CD4-positive, alpha-beta memory T cell (primary cell): ENCODE measurements around the gene TGFB2. TPM values are rescaled to one million over a fixed set of nuclear protein-coding genes. Genes with fewer than 3 reads are reported as not detected.

ENCODE experiments used
- CTCF ChIA-PET: fragments of 350-600 bp; sonication (Branson Sonifier 250); formaldehyde crosslinking; loops from one replicate; lab custom pipeline; 2021; ENCODE audit warnings: inconsistent platforms; ENCODE audit not compliant: partially characterized antibody; lab: Charles Lee
- POLR2A ChIA-PET: fragments of 350-600 bp; sonication (Branson Sonifier 250); formaldehyde crosslinking; loops from one replicate; lab custom pipeline; 2021; ENCODE audit not compliant: partially characterized antibody; lab: Charles Lee
- DNase-seq, 5 donors: peaks; one replicate each; pipeline versions ENCODE4 v3.0.0 to v3.0.0-alpha.2; 2020 to 2022; ENCODE audit warnings: mixed read lengths in 1 of 5
- H3K27ac ChIP-seq: one replicate; pipeline ENCODE4 v1.7.0; 2013; ENCODE audit warnings: low read depth, low read length
- H3K27me3 ChIP-seq: 2 replicates; pipeline ENCODE4 v1.7.0; 2013; ENCODE audit warnings: mild to moderate bottlenecking, low read length, moderate library complexity; ENCODE audit not compliant: insufficient read depth
- H3K36me3 ChIP-seq: 2 replicates; pipeline ENCODE4 v1.7.0; 2013; ENCODE audit warnings: mild to moderate bottlenecking, low read length, moderate library complexity; ENCODE audit not compliant: insufficient read depth
- H3K4me1 ChIP-seq: 2 replicates; pipeline ENCODE4 v1.7.0; 2013; ENCODE audit warnings: mild to moderate bottlenecking, low read length, moderate library complexity; ENCODE audit not compliant: insufficient read depth
- H3K4me3 ChIP-seq, 2 donors: one replicate each; pipeline ENCODE4 v1.7.0; 2013; ENCODE audit warnings: low read length in 2 of 2, mild to moderate bottlenecking in 1 of 2
- H3K9me3 ChIP-seq, 2 donors: one replicate each; pipeline ENCODE4 v1.7.0; 2013; ENCODE audit warnings: low read length in 2 of 2, control low read depth in 1 of 2; ENCODE audit not compliant: control insufficient read depth in 1 of 2
- H3K27ac Mint-ChIP-seq, 7 donors: one replicate each; pipeline ENCODE4 v1.8.0; 2020 to 2021; ENCODE audit warnings: mixed read lengths in 7 of 7, mild to moderate bottlenecking in 6 of 7, inconsistent platforms in 3 of 7, moderate library complexity in 3 of 7
- H3K27me3 Mint-ChIP-seq, 2 donors: one replicate each; pipeline ENCODE4 v1.8.0; 2020 to 2021; ENCODE audit warnings: mixed read lengths in 2 of 2
- H3K36me3 Mint-ChIP-seq, 2 donors: one replicate each; pipeline ENCODE4 v1.8.0; 2020 to 2021; ENCODE audit warnings: mixed read lengths in 2 of 2, inconsistent platforms in 1 of 2, mild to moderate bottlenecking in 1 of 2
- H3K4me1 Mint-ChIP-seq, 4 donors: one replicate each; pipeline ENCODE4 v1.8.0; 2020 to 2021; ENCODE audit warnings: mixed read lengths in 4 of 4, mild to moderate bottlenecking in 1 of 4
- H3K4me3 Mint-ChIP-seq, 8 donors: one replicate each; pipeline ENCODE4 v1.8.0; 2020 to 2021; ENCODE audit warnings: mixed read lengths in 8 of 8, mild to moderate bottlenecking in 7 of 8, moderate library complexity in 6 of 8, inconsistent platforms in 3 of 8
- H3K9me3 Mint-ChIP-seq, 8 donors: one replicate each; pipeline ENCODE4 v1.8.0; 2020 to 2021; ENCODE audit warnings: mixed read lengths in 8 of 8, mild to moderate bottlenecking in 5 of 8, inconsistent platforms in 3 of 8, moderate library complexity in 1 of 8
- intact Hi-C: fragments of 100-400 bp; cut with micrococcal nuclease; formaldehyde crosslinking; loops from one replicate; pipeline ENCODE4 v1.15.1; 2023
- polyA plus RNA-seq, 2 donors: library from polyadenylated mRNA; unstranded; fragments of 300-500 nt; fragmentation: Illumina TruSeq; gene quantifications; one replicate each; pipeline ENCODE4 v1.2.3, GENCODE V29; 2021
- total RNA-seq, 2 experiments: library from RNA; stranded (reverse); gene quantifications; one replicate each; pipeline ENCODE4 v1.2.3, GENCODE V29; 2021

The TGFB2 gene
- total and polyA plus RNA-seq, 4 experiments from 2014 or later, result not detected

DNA sequence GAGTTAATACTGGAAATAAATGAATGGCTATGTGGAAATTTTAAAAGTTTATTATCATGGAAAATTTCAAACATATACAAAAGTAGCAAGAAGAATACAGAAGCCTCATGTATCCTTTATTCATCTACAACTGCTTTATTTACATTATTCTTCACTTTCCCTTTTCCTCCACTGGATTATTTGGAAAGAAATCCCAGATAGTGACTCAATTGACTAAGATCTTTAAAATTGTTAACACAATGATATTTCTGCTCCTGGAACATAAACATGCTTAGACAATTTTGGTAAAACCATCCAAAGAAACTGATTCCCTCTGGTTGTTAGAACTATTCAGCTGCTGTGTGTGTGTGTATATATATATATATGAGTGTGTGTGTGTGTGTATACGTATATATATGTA, 116.2 kb downstream of the TGFB2 start:
- Histone ChIP-seq H3K27me3 (no peaks in the 10 kb centered on the region), H3K4me3 (no peak overlapping the region), H3K36me3 (no peaks in the 10 kb centered on the region), H3K4me1 (no peaks in the 10 kb centered on the region), H3K9me3 (no peaks in the 10 kb centered on the region), H3K27ac (no peak overlapping the region)
- Mint-ChIP-seq H3K36me3 (no peaks in the 10 kb centered on the region), H3K4me3 (no peak overlapping the region), H3K9me3 (no peaks in the 10 kb centered on the region), H3K4me1 (no peaks in the 10 kb centered on the region), H3K27me3 (peaks cover 2 to 3% of the 10 kb centered on the region in 2 donors), H3K27ac (no peak overlapping the region)
- intact Hi-C loops, result no loop called here
- ChIA-PET CTCF (no interaction called here), POLR2A (no interaction called here)
- no peak for DNase-seq

DNA sequence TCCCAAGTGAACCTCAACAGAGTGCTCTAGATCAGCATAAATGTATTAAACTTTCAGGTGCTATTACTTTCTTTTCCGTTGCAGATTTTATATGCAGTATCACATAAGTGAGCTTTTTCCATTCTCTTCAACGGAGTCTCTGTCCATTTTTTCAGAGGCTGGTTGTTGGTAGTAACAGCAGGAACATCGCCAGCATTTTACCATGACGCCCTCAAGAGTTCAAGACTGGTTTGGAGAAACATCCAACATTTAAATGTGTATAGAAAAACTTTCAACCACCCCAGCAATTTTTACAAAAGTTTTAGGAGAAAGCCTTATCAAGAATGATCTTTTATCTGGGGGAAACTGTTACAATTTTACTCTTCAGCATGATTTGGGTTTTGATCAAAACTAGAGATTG, 117.0 kb downstream of the TGFB2 start:
- H3K4me3 Mint-ChIP-seq, result no peak overlapping the region
- H3K27me3 Mint-ChIP-seq, result peaks cover 3% of the 10 kb centered on the region in 2 donors
- intact Hi-C loops, result no loop called here
- Histone ChIP-seq H3K36me3 (no peaks in the 10 kb centered on the region), H3K9me3 (no peaks in the 10 kb centered on the region), H3K27me3 (no peaks in the 10 kb centered on the region), H3K27ac (no peak overlapping the region), H3K4me3 (no peak overlapping the region), H3K4me1 (no peaks in the 10 kb centered on the region)
- no peaks in the 10 kb centered on the region for H3K36me3 Mint-ChIP-seq
- DNase-seq, result no peak
- H3K4me1 Mint-ChIP-seq, result no peaks in the 10 kb centered on the region
- H3K27ac Mint-ChIP-seq, result no peak overlapping the region
- POLR2A ChIA-PET, result no interaction called here
- H3K9me3 Mint-ChIP-seq, result no peaks in the 10 kb centered on the region
- CTCF ChIA-PET, result no interaction called here

DNA sequence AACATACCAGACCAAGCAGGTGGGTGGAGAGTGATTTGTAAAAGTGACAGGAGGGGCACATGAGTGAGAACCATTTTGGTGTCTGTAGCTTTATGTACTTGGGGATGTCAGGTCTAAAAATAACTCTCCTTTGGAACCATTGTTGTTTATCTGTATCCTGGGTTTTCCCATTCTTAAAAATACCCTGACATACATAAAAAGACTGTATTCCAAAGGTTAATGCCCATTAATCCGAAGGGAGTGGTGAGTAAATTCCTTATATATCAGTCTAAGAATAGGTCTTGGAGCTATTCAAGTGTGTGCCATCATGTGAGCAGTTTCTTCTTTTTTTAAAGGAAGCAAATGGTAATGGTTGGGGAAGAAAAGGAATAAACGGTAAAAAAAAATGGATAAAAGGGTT, 117.5 kb downstream of the TGFB2 start:
- Mint-ChIP-seq H3K27me3 (peaks cover 3% of the 10 kb centered on the region in 2 donors), H3K4me1 (no peaks in the 10 kb centered on the region), H3K27ac (no peak overlapping the region), H3K9me3 (no peaks in the 10 kb centered on the region), H3K4me3 (no peak overlapping the region), H3K36me3 (no peaks in the 10 kb centered on the region)
- Histone ChIP-seq H3K27me3 (no peaks in the 10 kb centered on the region), H3K27ac (no peak overlapping the region), H3K4me1 (no peaks in the 10 kb centered on the region), H3K36me3 (no peaks in the 10 kb centered on the region), H3K9me3 (no peaks in the 10 kb centered on the region), H3K4me3 (no peak overlapping the region)
- DNase-seq, result no peak
- CTCF ChIA-PET, result no interaction called here
- intact Hi-C loops, result no loop called here
- POLR2A ChIA-PET, result no interaction called here

DNA sequence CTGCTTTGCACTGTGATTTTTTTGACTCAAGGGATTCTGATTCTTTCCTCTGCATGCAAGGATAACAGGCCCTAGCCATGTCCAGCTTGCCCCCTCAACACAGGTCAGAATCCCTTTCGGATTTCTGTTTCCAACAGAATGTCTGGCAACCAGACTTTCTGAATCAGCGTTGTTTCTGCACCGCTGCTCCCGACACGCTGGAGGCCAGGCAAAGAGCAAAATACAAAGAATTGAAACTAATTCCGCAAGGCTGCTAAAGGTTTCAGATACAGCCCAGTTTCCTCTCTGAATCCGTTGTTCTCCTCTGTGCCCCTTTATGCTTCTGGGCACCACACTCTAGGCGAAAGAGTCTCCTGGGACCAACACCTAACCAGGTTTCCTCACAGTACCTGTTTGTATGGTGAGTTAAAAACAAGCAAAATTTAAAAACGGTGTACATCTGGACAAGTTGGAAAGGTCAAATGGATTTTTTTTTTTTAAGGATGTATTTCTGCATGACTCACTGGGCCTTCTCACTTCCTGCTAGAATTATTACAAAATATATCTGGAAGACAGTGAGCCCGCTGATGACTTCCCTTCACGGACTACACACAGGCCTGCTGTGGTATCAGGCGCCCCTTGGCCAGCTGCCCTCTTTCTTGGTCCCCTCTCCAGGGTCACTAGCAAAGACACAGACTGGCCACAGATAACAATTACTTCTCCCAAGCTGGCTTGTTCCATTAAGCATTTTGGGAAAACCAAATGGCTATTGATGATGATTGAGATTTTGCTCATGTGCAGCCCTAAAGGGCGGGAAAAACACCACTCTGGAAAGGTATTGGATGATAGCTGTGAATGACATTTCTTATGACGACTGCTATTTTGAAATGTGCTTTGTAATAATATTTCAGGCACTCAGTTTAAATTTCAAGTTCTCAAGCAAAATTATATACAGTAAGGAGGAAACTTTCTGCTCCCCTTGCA, 118.3 kb downstream of the TGFB2 start:
- Histone ChIP-seq H3K36me3 (no peaks in the 10 kb centered on the region), H3K4me3 (no peak overlapping the region), H3K4me1 (no peaks in the 10 kb centered on the region), H3K27me3 (no peaks in the 10 kb centered on the region), H3K9me3 (no peaks in the 10 kb centered on the region), H3K27ac (no peak overlapping the region)
- ChIA-PET CTCF (no interaction called here), POLR2A (no interaction called here)
- Mint-ChIP-seq H3K27me3 (peaks cover 3 to 4% of the 10 kb centered on the region in 2 donors), H3K36me3 (no peaks in the 10 kb centered on the region), H3K4me1 (no peaks in the 10 kb centered on the region), H3K27ac (no peak overlapping the region), H3K4me3 (no peak overlapping the region), H3K9me3 (no peaks in the 10 kb centered on the region)
- DNase-seq, result no peak
- intact Hi-C loops, result no loop called here

DNA sequence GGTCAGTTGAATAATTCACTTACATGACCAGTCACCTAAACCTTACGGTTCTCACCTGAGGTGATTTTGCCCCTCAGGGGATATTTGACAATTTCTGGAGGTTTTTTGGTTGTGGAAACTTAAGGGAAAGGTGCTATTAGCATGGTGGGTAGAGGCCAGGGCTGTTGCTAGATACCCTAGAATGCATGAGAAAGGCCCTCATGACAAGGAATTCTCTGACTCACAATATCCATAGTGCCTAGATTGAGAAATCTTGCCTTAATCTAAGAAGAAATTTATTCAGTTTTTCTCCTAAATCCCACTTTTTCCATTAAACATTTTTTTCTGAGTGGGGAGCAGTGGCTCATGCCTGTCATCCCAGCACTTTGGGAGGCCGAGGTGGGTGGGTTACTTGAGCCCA, 119.7 kb downstream of the TGFB2 start:
- POLR2A ChIA-PET, result no interaction called here

DNA sequence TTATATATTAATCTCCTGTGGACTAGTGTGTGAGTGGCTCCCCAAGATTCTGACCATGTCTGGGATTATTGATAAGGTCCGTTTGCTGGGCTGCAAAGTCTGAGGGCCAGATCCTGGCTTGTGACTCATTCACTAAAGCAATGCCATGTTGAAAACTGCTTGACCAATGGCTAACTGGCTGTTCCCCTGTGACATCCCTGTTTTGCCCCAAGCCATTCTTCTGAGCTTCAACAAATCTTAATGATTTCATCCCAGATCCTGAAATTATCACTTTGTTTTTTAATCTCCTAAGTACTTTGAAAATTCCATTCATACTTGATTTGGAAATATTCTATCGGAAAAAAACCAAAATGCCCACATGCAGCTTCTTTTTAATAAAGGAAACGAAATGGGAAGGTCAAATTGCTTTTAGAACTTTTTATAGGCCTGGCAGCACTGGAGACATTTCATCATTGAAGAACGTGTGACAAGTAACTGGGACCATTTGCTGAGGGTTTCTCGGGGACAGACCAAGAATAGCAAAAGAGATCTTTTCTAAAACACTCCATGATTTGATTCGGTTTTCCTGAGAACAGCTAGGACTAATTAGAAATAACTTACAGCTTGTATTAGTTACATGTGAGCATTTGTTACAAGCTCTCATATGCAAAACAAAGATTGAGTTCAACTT, 121.3 kb downstream of the TGFB2 start:
- no peaks in the 10 kb centered on the region for H3K4me1 Mint-ChIP-seq

More for the DNA sequence above, 119.7 kb downstream of the TGFB2 start:
- Histone ChIP-seq H3K27me3 (no peaks in the 10 kb centered on the region), H3K4me3 (no peak overlapping the region), H3K36me3 (no peaks in the 10 kb centered on the region), H3K27ac (no peak overlapping the region), H3K4me1 (no peaks in the 10 kb centered on the region), H3K9me3 (no peaks in the 10 kb centered on the region)
- Mint-ChIP-seq H3K36me3 (no peaks in the 10 kb centered on the region), H3K27ac (no peak overlapping the region), H3K4me1 (no peaks in the 10 kb centered on the region), H3K27me3 (peaks cover 3 to 4% of the 10 kb centered on the region in 2 donors), H3K4me3 (no peak overlapping the region), H3K9me3 (no peaks in the 10 kb centered on the region)
- DNase-seq, result no peak
- CTCF ChIA-PET, result no interaction called here
- intact Hi-C loops, result no loop called here

DNA sequence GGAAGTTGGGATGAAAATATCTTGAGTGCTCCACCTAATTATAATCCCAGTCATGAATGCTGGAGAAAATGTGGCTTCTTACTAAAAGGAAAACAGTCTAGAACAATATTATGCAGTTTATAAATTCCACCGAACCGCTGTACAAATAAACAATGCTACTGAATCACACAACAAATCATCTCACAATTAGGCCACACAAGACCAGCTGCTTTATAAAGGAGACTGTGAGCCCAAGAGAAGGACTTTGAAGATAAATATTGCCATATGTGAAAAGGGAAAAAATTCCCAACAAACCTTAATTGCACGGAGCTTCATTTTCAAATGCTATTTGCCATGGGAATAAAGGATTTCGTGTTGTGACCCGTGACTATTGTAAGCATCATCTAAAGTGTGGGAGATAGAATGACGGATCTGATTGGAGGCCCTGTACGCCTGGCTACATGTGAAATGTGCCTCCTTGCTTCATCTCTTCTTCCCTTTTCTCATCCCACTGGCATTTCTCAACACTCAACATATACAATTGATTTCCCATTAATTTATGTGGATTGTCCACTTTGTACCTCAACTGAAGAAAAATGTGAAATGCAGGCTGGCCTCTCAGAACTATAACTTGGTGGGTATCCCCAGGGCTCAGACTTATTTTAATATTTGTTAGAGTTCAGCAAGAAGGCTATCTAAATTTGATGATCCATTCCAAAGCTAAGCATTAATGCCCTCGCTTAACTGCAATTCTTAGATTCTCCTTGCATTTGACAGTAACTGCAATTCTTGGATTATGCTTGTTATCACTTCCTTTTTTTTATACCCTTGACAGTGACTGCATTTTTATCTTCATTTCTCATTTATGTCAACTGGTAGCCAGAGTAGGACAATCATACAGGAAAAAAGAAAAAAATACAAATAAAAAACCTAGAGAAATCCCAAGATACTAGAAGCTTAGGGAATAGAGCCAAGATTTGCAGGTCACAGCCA, 122.3 kb downstream of the TGFB2 start:
- H3K27me3 Mint-ChIP-seq, result peaks cover 3 to 4% of the 10 kb centered on the region in 2 donors
- Histone ChIP-seq H3K4me1 (no peaks in the 10 kb centered on the region), H3K27me3 (no peaks in the 10 kb centered on the region), H3K36me3 (no peaks in the 10 kb centered on the region), H3K9me3 (no peaks in the 10 kb centered on the region), H3K27ac (no peak overlapping the region), H3K4me3 (no peak overlapping the region)
- DNase-seq, result no peak
- no peak overlapping the region for H3K27ac Mint-ChIP-seq
- ChIA-PET CTCF (no interaction called here), POLR2A (no interaction called here)
- H3K4me1 Mint-ChIP-seq, result no peaks in the 10 kb centered on the region
- intact Hi-C loops, result no loop called here
- no peak overlapping the region for H3K4me3 Mint-ChIP-seq
- no peaks in the 10 kb centered on the region for H3K36me3 Mint-ChIP-seq
- H3K9me3 Mint-ChIP-seq, result no peaks in the 10 kb centered on the region

More for the DNA sequence above, 121.3 kb downstream of the TGFB2 start:
- Mint-ChIP-seq H3K27ac (no peak overlapping the region), H3K4me3 (no peak overlapping the region), H3K36me3 (no peaks in the 10 kb centered on the region), H3K27me3 (peaks cover 3 to 4% of the 10 kb centered on the region in 2 donors), H3K9me3 (no peaks in the 10 kb centered on the region)
- Histone ChIP-seq H3K9me3 (no peaks in the 10 kb centered on the region), H3K36me3 (no peaks in the 10 kb centered on the region), H3K4me1 (no peaks in the 10 kb centered on the region), H3K27me3 (no peaks in the 10 kb centered on the region), H3K27ac (no peak overlapping the region), H3K4me3 (no peak overlapping the region)
- no peak for DNase-seq
- CTCF ChIA-PET, result no interaction called here
- POLR2A ChIA-PET, result no interaction called here
- intact Hi-C loops, result no loop called here
